Activated T-cell treated with anti-CD3 and anti-CD28 coated beads, Interleukin-2, amount 50 U/mL, for 72 hours (primary cell): ENCODE results near the gene KLB. TPM values are rescaled to one million over a fixed set of nuclear protein-coding genes. Genes with fewer than 3 reads are reported as not detected.

Experiments
- ATAC-seq, 2 donors: fragments of 150-1000 bp; cut with Tn5 transposase; replicated peaks in 1 of 2; 2 replicates each; pipeline ENCODE4 v1.10.0; 2021; ENCODE audit warnings: moderate library complexity in 2 of 2, mild to moderate bottlenecking in 1 of 2
- DNase-seq, 2 donors: peaks; one replicate each; pipeline ENCODE4 v3.0.0; 2021 to 2022; ENCODE audit warnings: mixed read lengths in 1 of 2
- H3K27ac Mint-ChIP-seq: one replicate; pipeline ENCODE4 v1.8.0; 2022; ENCODE audit warnings: mild to moderate bottlenecking, moderate library complexity, mixed read lengths
- H3K27me3 Mint-ChIP-seq: one replicate; pipeline ENCODE4 v1.8.0; 2022; ENCODE audit warnings: low read depth, mixed read lengths
- H3K36me3 Mint-ChIP-seq, 2 donors: one replicate each; pipeline ENCODE4 v1.8.0; 2022; ENCODE audit warnings: mixed read lengths in 2 of 2, mild to moderate bottlenecking in 1 of 2; ENCODE audit not compliant: insufficient read depth in 2 of 2
- H3K4me1 Mint-ChIP-seq: one replicate; pipeline ENCODE4 v1.8.0; 2022; ENCODE audit warnings: low read depth, mixed read lengths
- H3K4me3 Mint-ChIP-seq, 2 donors: one replicate each; pipeline ENCODE4 v1.8.0; 2022; ENCODE audit warnings: mild to moderate bottlenecking in 2 of 2, mixed read lengths in 2 of 2, moderate library complexity in 2 of 2
- H3K9me3 Mint-ChIP-seq, 2 donors: one replicate each; pipeline ENCODE4 v1.8.0; 2022; ENCODE audit warnings: mixed read lengths in 2 of 2
- total RNA-seq, 2 donors: library from RNA; stranded (reverse); gene quantifications; one replicate each; pipeline ENCODE4 v1.2.3, GENCODE V29; 2022

The KLB gene
- total RNA-seq, 2 donors from 2014 or later, result not detected

DNA sequence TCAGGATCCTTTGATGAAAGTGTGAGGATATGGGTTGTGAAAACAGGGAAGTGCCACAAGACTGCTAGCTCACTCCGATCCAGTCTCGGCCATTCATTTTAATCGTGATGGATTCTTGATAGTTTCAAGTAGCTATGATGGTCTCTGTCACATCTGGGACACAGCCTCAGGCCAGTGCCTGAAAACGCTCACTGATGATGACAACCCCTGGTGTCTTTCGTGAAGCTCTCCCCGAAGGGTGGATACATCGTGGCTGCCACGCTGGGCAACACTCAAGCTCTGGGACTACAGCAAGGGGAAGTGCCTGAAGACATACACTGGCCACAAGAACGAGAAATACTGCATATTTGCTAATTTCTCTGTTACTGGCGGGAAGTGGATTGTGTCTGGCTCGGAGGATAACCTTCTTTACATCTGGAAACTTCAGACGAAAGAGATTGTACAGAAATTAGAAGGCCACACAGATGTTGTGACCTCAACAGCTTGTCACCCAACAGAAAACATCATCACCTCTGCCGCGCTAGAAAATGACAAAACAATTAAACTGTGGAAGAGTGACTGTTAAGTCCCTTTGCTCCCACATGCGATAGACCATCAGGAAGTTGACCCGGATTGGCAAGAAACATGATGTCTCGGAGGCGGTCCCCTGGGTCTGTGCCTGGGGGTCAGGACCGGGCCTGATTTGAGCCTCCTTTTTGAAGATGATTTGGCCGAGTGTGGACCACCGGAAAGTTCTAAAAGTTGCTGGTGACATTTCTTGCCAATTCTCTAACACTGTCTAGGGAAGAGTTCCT, 74.4 kb downstream of the KLB start:
- no peak for DNase-seq
- Mint-ChIP-seq H3K9me3 (no peaks in the 10 kb centered on the region), H3K4me3 (no peak overlapping the region), H3K27me3 (no peaks in the 10 kb centered on the region), H3K36me3 (peaks cover under 1 to 4% of the 10 kb centered on the region in 2 donors), H3K27ac (no peak overlapping the region), H3K4me1 (no peaks in the 10 kb centered on the region)
- ATAC-seq, result no peak

DNA sequence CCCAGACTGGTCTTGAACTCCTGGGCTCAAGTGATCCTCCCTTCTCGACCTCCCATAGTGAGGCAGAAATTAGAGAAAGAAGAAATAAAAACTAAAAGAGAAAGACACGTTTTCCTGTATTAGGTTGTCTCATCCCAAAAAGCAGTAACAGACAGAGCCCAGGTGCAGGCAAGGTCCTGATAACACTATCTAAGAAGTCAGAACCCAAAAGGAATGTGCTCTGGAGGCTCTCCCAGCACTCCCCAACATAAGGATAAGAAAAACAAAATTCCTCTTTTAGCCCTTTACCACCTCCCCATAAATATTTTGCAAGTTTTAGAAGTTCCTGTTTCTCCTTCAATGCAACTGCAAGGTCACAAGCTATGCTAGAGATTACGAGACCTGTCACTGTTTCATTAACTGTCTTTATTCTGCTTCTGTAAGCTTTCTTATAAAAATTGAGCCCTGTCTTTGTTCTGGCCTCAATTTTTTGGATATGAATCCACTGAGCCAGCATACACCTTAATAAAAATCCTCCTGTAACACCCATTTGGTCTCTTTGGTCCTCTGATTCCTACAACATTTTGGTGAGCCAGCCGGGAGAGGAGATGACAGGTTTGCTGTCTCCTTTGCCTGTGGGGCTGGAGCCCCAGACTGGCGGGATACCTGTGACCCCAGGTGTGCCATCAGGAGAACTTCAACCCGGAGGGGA, 78.0 kb downstream of the KLB start:
- no peaks in the 10 kb centered on the region for H3K27me3 Mint-ChIP-seq
- no peaks in the 10 kb centered on the region for H3K9me3 Mint-ChIP-seq
- DNase-seq, result no peak
- no peak overlapping the region for H3K27ac Mint-ChIP-seq
- H3K4me1 Mint-ChIP-seq, result no peaks in the 10 kb centered on the region
- no peak overlapping the region for H3K4me3 Mint-ChIP-seq
- H3K36me3 Mint-ChIP-seq, result no peaks in the 10 kb centered on the region
- no peak for ATAC-seq

DNA sequence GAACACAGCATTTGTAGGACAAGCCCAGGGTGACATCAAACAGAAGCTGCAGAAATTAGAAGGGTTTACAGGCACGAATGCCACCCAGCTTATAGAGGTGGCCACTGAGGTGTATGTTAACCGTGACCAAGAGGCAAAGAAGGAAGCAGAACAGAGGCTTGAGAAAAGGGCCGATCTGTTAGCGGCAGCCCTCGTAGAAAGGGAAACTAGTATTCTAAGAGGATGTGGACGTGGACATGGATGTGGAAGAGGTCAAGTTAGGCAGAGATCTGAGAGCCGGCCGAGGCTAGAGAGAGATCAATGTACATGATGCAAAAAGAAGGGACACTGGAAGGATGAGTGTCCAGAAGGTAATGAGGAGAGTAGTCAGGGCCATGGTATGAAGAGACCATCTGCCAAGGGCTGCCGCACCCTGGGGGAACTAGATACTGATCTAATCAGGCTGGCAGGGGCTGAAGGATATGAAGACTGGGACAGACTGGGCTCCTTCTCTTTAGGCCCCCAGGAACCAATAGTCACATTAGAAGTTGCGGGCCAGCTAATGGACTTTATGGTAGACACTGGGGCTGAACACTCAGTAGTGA, 79.6 kb downstream of the KLB start:
- no peaks in the 10 kb centered on the region for H3K4me1 Mint-ChIP-seq
- H3K27ac Mint-ChIP-seq, result no peak overlapping the region
- H3K27me3 Mint-ChIP-seq, result no peaks in the 10 kb centered on the region
- H3K4me3 Mint-ChIP-seq, result no peak overlapping the region
- DNase-seq, result no peak
- H3K9me3 Mint-ChIP-seq, result no peaks in the 10 kb centered on the region
- no peak for ATAC-seq
- no peaks in the 10 kb centered on the region for H3K36me3 Mint-ChIP-seq

DNA sequence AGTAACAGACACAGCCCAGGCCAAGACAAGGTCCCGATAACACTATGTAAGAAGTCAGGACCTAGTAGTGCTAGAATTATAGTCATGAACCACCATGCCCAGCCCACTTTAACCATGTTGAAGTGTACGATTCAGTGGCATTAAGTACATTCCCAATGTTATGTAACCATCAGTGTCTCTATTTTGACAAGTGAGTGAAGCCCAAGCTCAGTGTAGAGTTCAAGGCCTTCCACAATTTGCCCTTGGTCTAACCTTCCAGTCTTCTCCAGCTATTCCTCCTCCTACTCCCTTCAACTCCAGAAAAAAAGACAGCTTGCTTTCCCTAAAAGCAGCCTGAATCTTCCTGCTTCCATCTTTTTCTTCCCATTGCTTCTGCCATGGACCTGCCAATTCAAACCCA, 83.6 kb downstream of the KLB start:
- no peaks in the 10 kb centered on the region for H3K36me3 Mint-ChIP-seq
- no peaks in the 10 kb centered on the region for H3K9me3 Mint-ChIP-seq
- DNase-seq (no peak), ATAC-seq (no peak)
- H3K27me3 Mint-ChIP-seq, result no peaks in the 10 kb centered on the region
- H3K4me1 Mint-ChIP-seq, result no peaks in the 10 kb centered on the region
- H3K4me3 Mint-ChIP-seq, result no peak overlapping the region
- H3K27ac Mint-ChIP-seq, result no peak overlapping the region

DNA sequence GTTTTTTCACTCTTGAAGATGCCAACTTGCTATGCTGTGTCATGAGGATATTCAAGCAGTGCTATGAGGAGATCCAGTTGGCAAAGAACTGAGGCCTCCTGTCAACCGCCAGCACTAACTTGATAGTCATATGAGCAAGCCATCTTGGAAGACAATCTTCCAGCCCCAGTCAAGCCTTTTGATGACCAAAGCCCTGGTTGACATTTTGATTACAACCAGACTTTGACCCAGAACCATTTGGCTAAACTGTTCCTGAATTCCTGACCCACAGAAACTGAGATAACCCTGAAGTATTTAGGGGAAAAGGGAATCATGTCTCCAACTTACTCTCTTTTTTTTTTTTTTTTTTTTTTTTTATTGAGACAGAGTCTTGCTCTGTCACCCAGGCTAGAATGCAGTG, 87.6 kb downstream of the KLB start:
- no peak for DNase-seq
- H3K4me1 Mint-ChIP-seq, result no peaks in the 10 kb centered on the region
- no peaks in the 10 kb centered on the region for H3K27me3 Mint-ChIP-seq
- no peaks in the 10 kb centered on the region for H3K9me3 Mint-ChIP-seq
- H3K36me3 Mint-ChIP-seq, result no peaks in the 10 kb centered on the region
- no peak overlapping the region for H3K27ac Mint-ChIP-seq
- no peak for ATAC-seq
- no peak overlapping the region for H3K4me3 Mint-ChIP-seq

DNA sequence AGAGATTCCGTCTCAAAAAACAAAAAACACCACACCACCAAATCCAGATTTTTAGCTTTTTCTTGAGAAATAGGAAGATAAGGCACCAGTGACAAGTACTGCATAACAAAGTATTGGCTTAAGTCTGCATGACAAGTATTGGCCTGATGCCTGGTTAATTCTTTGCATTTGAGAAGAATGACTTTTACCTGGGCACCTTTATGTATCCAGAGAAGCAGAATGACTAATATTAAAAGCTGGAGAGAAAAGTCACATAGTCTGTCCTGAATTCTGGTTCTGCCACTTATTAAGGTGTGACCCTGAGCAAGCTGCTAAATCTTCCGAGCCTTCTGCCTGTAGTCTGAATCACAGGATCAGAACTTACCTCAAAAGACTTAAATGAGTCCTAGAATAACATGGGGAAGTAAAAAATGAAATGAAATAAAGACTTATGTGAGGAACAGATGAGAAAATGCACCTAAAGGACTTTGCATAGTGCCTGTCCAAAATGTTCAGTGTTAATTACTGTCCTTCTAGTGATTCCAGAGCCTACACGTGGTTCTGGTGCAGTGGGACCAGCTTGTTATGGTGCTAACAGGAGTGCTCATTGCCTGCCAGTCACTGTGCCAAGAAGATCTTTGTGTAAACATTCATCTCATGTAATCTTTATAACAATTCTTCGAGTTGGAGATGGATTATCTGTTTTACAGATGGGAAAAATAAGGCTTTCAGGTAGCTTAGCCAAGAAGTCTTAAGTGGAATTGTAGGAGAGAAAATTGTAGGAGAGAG, 88.9 kb downstream of the KLB start:
- H3K27me3 Mint-ChIP-seq, result no peaks in the 10 kb centered on the region
- ATAC-seq (no peak), DNase-seq (no peak)
- H3K36me3 Mint-ChIP-seq, result no peaks in the 10 kb centered on the region
- H3K27ac Mint-ChIP-seq, result no peak overlapping the region
- no peaks in the 10 kb centered on the region for H3K4me1 Mint-ChIP-seq
- no peak overlapping the region for H3K4me3 Mint-ChIP-seq
- H3K9me3 Mint-ChIP-seq, result no peaks in the 10 kb centered on the region

DNA sequence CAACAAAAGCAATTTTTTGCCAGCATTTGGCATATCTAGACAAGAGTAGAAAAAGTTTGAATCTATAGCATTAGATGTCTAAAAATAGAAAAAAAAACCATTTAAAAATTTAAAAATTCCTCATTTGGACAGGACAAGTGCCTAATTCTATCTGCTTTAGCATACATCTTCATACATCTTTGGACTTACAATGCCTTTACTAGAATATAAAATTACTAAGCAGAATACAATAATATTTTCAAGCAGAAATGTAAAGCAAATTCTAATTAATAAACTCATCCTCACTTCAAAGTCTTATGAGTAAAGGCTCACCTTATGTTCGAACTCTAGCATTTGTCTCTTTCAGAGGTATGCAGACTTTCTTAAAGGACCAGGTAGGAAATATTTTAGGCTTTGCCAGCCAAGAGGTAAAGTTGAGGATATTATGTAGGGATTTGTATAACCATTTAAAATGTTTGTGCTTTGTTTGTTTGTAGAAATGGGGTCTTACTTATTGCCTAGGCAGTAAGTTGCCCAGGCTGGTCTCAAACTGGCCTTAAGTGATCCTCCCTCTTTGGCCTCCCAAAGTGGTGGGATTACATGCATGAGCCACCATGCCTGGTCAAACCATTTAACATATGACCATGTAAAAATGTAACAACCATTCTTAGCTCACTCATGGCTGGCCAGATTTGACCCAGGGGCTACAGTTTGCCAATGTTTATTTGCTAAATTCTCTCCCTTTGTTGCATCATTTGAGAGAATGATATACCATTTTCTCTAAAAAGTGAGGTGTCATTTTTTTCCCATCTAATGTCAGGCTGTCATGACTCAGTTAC, 91.4 kb downstream of the KLB start:
- no peak overlapping the region for H3K4me3 Mint-ChIP-seq
- no peak for ATAC-seq
- no peak for DNase-seq

DNA sequence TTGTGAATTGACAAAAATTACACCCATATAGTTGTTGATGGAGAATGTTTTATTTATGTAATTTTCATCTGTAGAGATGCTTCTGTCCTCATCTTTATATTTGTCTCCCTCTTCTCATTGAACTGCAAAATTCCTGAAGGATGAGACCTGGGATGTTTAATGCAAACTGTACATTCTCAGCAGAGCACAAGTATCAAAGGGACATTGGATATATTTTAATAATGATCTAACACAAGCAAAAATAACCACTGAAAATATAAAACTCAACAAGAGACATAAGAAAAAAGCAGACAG, 91.9 kb downstream of the KLB start:
- Mint-ChIP-seq H3K9me3 (no peaks in the 10 kb centered on the region), H3K27me3 (no peaks in the 10 kb centered on the region), H3K4me3 (no peak overlapping the region), H3K27ac (no peak overlapping the region), H3K36me3 (peaks cover under 1 to 2% of the 10 kb centered on the region in 2 donors), H3K4me1 (no peaks in the 10 kb centered on the region)
- ATAC-seq (no peak), DNase-seq (no peak)

More for the DNA sequence above, 91.4 kb downstream of the KLB start:
- H3K4me1 Mint-ChIP-seq, result no peaks in the 10 kb centered on the region
- H3K27ac Mint-ChIP-seq, result no peak overlapping the region
- peaks cover 0 to 2% of the 10 kb centered on the region in 2 donors for H3K36me3 Mint-ChIP-seq
- H3K9me3 Mint-ChIP-seq, result no peaks in the 10 kb centered on the region
- no peaks in the 10 kb centered on the region for H3K27me3 Mint-ChIP-seq

Other genes starting within 250 kb of the KLB start
- gene WDR19, start 224.4 kb upstream of the KLB start, total RNA-seq, result 10 to 100 TPM; 13.1 to 14.2 TPM
- 100 to 1,000 TPM; 111 to 134 TPM for gene RFC1, start 40.6 kb upstream of the KLB start, total RNA-seq
- gene RPL9, start 52.0 kb downstream of the KLB start, total RNA-seq, result 1,000 to 10,000 TPM; 2,445 to 2,588 TPM
- gene LIAS, start 52.1 kb downstream of the KLB start, total RNA-seq, result 10 to 100 TPM; 28.3 to 39.5 TPM
- gene UGDH, start 120.5 kb downstream of the KLB start, total RNA-seq, result 10 to 100 TPM; 33.0 to 36.7 TPM
- 1 to 10 TPM; 4.4 to 8.6 TPM for gene SMIM14, start 231.9 kb downstream of the KLB start, total RNA-seq